NCI-H2107 treated with DMSO at 0.1 percent for 48 hours (cell line): Measurements from ENCODE around the gene KRTAP5-4.
"Not testable (repeated sequence)": the region's sequence is repeated elsewhere in the genome, so short reads cannot be mapped to it uniquely, and the experiment has no call there.

Source experiments
- DNase-seq: peaks from one replicate; lab custom pipeline; 2025; ENCODE audit not compliant: unreplicated experiment; lab: John Stamatoyannopoulos, UW

The KRTAP5-4 gene

GRCh38 chr11:1622086-1622485 lies at the start of gene KRTAP5-4:
Gene KRTAP5-4, minus strand, starts transcription at chr11:1622138. Its CDS starts 45 bp downstream, at chr11:1622093.
- no peak for DNase-seq

DNA sequence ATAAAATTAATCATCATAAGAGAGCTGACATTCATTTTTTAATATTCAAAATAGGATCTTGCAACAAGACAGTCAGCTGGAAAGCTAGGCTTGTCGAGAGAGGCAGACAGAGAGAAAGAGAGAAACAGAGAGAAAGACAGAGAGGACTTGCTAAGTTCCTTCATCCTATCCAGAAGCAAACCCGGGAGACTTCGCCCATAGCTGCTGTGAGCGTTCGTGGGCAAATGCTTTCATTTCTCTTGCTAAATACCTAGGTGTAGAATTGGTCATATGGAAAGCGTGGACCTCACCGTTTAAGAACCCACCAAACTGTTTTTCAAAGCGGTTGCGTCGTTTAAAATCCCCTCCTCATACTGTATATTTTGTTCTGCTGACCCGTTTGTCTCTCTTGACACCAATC lies 49.7 kb upstream of the KRTAP5-4 start:
- DNase-seq: no peak

GRCh38 chr11:1670905-1671371 lies 49.0 kb upstream of the KRTAP5-4 start:
- DNase-seq: no peak

DNA sequence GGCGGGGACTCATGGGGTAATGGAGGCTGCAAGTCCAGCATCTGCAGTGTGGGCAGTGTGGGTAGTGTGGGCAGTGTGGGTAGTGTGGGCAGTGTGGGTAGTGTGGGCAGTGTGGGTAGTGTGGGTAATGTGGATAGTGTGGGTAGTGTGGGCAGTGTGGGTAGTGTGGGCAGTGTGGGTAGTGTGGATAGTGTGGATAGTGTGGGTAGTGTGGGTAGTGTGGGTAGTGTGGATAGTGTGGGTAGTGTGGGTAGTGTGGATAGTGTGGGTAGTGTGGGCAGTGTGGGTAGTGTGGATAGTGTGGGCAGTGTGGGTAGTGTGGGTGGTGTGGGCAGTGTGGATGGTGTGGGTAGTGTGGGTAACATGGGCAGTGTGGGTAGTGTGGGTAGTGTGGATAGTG lies 48.5 kb upstream of the KRTAP5-4 start:
- not testable (repeated sequence) for DNase-seq

- no peak for DNase-seq
Observed at GRCh38 chr11:1669546-1670218, 47.7 kb upstream of the KRTAP5-4 start.

DNA sequence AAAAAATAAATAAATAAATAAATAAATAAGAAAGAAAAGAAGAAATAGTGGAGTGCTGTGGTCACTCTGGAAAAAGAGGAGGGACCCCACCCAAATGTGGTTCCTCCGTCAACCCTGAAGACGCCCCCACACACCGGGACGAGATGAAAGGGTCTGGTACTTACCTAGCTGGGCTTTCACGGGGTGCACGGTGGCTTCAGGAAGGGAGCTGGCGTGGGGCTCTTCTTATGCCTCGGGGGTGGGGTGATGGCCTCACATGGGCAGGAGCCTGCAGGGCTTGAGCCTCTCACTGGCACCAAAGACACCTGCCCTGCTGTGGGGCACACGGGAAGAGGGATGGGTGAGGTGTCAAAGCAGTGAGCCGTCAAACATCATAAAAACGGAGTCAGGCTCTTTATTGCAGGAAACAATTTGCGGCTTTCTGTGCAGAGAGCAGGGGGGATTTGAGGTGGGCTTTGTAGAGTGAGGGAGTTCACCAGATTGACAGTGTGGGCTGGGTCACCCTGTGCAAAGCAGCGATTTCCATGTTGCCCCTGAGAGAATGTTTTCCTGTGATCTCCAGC lies 47.1 kb upstream of the KRTAP5-4 start:
- no peak for DNase-seq

DNA sequence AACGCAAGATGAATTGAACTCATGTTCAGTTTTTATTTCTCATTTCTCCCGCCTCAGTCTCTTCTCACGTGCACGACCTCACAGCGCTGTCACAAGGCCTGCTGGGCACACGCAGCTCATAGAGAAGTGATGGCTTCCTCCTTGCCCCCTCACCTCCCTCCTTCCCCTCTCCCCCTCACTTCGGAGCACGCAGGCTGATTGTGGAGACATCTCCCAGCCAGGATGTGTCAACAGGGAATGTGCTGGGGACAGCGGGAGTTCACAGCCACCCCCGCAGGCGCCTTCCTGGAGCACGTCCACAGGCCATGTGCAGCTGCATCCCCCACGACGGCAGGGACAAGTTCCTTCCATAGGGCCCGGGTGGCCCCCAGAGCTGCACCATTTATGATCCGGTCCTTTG lies 46.0 kb upstream of the KRTAP5-4 start:
- no peak for DNase-seq

DNA sequence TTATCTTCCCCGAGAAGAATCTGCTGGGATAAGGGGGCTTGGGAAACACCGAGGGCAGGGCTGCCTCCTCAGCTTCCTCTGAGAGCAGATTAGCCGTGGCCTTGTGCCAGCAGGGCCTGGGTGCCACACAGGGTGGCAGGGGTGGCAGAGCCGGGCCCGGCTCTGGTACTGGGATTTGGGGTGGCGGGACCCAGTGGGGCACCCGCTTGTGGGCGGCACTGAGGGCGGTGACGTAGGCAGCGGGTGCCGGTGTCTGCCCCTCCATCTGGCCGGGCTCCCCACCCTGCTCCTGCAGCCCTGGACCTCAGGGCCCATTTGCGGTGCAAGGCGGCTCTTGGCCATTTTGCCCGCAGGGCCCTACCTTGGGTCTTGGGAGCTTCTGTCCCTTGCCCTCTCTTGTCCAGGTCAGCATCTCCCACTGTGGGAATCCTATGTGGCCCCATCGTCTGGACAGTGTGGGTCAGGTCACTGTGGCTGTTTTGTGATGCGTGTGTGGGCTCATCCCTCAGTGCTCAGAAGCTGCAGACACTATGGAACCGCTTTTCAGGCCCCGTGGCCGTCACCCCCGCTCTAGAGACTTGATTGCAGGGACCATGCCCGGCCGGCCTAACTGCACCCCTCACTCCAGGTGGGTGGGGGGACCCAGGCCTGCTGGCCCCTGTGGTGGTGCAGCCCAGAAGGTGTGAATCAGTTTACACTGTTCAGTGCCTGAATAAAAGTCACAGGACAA lies 45.3 kb upstream of the KRTAP5-4 start:
- DNase-seq: no peak

DNA sequence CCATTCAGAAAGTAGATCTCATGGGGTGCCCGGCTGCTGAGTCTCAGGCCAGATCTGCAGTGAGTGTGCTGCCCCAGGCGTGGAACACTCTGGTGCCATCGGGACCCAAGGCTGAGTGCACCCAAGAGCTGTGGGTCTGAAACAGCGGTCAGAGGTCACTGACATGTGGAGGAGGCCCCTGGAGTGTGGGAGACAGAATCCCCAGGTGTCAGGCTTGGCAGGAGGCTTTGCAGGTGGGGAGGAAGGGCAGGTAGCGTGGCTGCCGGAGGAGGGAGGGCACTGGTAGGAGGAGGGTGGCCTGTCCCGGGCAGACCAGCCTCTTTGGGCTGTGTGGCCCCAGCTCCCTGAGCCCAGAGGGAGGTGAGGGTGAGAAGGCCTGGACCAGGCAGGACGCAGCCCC lies 43.4 kb upstream of the KRTAP5-4 start:
- no peak for DNase-seq

DNA sequence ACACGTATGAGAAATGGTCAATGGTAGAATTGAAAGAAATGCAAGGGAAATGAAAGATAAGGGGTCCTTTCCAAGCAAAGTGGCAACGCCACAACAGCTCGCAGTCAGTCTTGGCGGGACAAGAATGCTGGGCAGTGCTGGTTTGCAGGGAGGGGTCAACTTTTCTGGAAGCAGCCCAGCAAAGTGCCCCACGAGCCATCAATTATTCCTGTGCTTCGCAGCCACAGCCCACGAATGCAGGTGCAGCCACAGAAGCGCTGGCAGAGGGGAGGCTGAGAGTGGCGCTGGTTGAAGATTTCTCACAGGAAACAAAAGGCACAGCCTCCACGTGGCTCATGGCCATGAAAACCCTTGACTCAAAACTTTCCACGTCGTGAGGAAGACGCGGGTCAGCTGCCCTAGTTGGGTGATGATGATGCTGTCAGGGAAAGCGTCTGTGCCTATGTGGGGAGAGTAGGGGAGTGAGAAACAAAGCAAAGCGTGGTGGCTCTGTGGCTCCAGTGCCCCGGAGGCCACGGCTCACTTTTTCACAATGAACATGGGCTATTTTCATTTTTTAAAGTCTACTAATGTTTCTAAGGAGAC lies 40.9 kb upstream of the KRTAP5-4 start:
- not testable (repeated sequence) for DNase-seq

- not testable (repeated sequence) for DNase-seq
Observed at GRCh38 chr11:1661454-1662269, 39.7 kb upstream of the KRTAP5-4 start.

- no peak for DNase-seq
Observed at GRCh38 chr11:1660111-1660867, 38.4 kb upstream of the KRTAP5-4 start.

- no peak for DNase-seq
Observed at GRCh38 chr11:1659506-1659905, 37.6 kb upstream of the KRTAP5-4 start.

- DNase-seq: no peak
Observed at GRCh38 chr11:1656670-1657069, 34.7 kb upstream of the KRTAP5-4 start.

GRCh38 chr11:1656061-1656441 lies 34.1 kb upstream of the KRTAP5-4 start:
- DNase-seq: no peak

DNA sequence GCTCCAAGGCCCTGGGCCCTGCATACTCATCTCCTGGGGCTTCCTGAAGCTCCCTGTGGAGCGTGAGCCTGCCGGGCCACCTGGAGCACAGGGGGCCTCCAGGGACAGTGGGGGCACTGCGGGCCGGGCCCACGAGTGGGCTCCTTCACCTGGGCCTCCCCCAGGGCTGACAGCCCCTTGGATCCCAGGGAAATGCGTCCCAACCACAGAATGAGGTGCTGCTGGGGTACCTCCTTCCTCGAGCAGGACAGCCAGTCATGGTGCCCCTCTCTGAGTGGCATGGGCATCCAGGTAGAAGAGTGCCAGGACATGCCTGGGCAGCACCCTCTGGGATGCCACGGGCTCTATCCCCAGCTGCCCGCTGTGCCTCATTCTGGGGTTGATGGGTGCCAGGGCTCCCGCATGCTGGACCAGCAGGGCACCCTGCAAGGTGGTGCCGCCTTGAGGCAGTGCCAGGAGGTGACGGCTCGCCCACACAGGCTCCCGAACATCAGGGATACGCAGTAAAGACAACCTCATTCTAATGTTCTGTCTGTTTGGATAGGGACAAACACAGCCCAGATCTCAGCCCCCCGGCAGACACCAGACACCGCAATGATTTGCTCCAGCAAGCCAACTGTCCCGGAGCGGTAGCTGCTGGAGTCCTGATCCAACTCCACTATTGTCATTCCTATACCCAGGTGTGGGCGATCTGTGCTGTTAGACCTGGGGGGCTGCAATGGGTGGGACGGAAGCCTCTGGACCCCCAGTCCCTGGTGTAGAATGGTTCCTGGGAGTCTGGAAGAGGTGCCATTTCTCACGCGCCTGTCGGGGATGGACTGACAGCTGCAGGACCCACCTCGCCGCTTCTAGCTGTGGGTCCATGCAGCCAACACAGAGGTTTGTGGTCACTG lies 33.5 kb upstream of the KRTAP5-4 start:
- no peak for DNase-seq

GRCh38 chr11:1654388-1655167 lies 32.6 kb upstream of the KRTAP5-4 start:
- DNase-seq: no peak

GRCh38 chr11:1653541-1654387 lies 31.8 kb upstream of the KRTAP5-4 start:
- DNase-seq: no peak
